HG02852 (cell line): ENCODE measurements around the gene AQP12A.

Experiments used
- ATAC-seq: cut with Tn5 transposase; IDR thresholded peaks from one replicate; pipeline ENCODE4 v1.9.1; 2021; ENCODE audit warnings: mild to moderate bottlenecking, moderate library complexity; ENCODE audit not compliant: unreplicated experiment

Gene AQP12A

GRCh38 chr2:240737958-240738357, 46.3 kb downstream of the AQP12A start:
- ATAC-seq = no peak

GRCh38 chr2:240739797-240740196, 48.1 kb downstream of the AQP12A start:
- ATAC-seq = no peak

GRCh38 chr2:240741091-240741490, 49.4 kb downstream of the AQP12A start:
- ATAC-seq = no peak

- no peak for ATAC-seq
These were observed 51.0 kb downstream of the AQP12A start for GRCh38 chr2:240742602-240743095.

- ATAC-seq = no peak
These were observed 53.8 kb downstream of the AQP12A start for GRCh38 chr2:240745456-240745855.

- ATAC-seq = no peak
These were observed 54.3 kb downstream of the AQP12A start for GRCh38 chr2:240745962-240746361.

- no peak for ATAC-seq
These were observed 55.0 kb downstream of the AQP12A start for GRCh38 chr2:240746671-240747070.

GRCh38 chr2:240747256-240747655, 55.6 kb downstream of the AQP12A start:
- ATAC-seq = no peak
